Transverse colon (tissue), 3 donors: ENCODE measurements around the gene GBF1.

Experiments
- CTCF ChIP-seq, 5 experiments: fragments of 200-600 bp in 3 of 5; fragments of 450-650 bp in 2 of 5; sonication (generic) in 3 of 5; IDR thresholded peaks; 1 replicate in 2 of 5; 2 replicates in 3 of 5; pipeline ENCODE4 v1.5.1; 2016 to 2017; ENCODE audit warnings: antibody characterized with exemption in 5 of 5, inconsistent platforms in 3 of 5, mild to moderate bottlenecking in 2 of 5, moderate library complexity in 1 of 5
- POLR2A ChIP-seq: fragments of 450-650 bp; IDR thresholded peaks from one replicate; pipeline ENCODE4 v1.6.1; 2016; ENCODE audit warnings: antibody characterized with exemption, mild to moderate bottlenecking, moderate library complexity

- TF ChIP-seq POLR2A (no peak), CTCF (IDR thresholded peaks at IDR 0.05) (no peak)
These were observed 3.8 kb upstream of the GBF1 start, which contains the start of gene PITX3 for GRCh38 chr10:102241444-102242117.
